GM21619 (cell line): ENCODE data around the gene OR51T1.
"Not testable (repeated sequence)": the region's sequence is repeated elsewhere in the genome, so short reads cannot be mapped to it uniquely, and the experiment has no call there.

Source experiments
- ATAC-seq: cut with Tn5 transposase; IDR thresholded peaks from one replicate; pipeline ENCODE4 v1.9.1; 2021; ENCODE audit not compliant: unreplicated experiment

OR51T1 gene, protein sequence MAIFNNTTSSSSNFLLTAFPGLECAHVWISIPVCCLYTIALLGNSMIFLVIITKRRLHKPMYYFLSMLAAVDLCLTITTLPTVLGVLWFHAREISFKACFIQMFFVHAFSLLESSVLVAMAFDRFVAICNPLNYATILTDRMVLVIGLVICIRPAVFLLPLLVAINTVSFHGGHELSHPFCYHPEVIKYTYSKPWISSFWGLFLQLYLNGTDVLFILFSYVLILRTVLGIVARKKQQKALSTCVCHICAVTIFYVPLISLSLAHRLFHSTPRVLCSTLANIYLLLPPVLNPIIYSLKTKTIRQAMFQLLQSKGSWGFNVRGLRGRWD

DNA sequence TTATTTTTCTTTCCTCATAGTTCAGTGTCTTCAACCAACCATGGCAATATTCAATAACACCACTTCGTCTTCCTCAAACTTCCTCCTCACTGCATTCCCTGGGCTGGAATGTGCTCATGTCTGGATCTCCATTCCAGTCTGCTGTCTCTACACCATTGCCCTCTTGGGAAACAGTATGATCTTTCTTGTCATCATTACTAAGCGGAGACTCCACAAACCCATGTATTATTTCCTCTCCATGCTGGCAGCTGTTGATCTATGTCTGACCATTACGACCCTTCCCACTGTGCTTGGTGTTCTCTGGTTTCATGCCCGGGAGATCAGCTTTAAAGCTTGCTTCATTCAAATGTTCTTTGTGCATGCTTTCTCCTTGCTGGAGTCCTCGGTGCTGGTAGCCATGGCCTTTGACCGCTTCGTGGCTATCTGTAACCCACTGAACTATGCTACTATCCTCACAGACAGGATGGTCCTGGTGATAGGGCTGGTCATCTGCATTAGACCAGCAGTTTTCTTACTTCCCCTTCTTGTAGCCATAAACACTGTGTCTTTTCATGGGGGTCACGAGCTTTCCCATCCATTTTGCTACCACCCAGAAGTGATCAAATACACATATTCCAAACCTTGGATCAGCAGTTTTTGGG is at the start of gene OR51T1:
Gene OR51T1 (plus strand): TSS at position 41 of the 641 bp plus-strand sequence. CDS start 0 bp downstream, at position 41.
- ATAC-seq = no peak

DNA sequence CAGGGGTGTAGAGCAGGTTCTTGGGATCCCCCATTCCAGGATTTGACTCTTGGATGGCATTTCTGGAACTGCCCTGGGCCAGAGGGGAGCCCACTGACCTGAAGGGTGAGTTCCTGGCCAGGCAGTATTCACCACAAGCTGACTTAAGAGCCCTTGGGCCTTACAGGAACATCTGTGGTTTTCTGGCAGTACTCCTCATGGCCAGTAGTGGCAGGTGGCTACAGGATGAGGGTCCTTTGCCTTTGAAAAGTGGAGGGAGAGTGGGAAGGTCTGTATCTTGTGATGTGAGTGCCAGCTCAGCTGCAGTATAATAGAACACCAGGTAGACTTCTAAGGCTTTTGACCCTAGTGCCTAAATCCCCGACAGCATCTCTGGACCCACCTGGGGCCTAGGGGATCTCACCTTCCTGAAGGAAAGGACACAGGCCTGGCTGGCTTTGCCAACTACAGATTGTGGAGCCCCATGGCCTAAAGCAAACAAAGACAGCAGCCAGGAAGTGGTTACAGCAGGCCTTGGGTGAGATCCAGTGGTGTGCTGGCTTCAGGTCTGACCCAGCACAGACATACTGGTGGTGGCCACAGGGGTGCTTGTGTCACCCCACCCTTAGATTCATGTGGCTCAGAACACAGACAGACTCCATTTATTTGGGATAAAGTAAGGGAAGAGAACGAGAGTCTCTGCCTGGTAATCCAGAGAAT is 41.7 kb upstream of the OR51T1 start:
- no peak for ATAC-seq

DNA sequence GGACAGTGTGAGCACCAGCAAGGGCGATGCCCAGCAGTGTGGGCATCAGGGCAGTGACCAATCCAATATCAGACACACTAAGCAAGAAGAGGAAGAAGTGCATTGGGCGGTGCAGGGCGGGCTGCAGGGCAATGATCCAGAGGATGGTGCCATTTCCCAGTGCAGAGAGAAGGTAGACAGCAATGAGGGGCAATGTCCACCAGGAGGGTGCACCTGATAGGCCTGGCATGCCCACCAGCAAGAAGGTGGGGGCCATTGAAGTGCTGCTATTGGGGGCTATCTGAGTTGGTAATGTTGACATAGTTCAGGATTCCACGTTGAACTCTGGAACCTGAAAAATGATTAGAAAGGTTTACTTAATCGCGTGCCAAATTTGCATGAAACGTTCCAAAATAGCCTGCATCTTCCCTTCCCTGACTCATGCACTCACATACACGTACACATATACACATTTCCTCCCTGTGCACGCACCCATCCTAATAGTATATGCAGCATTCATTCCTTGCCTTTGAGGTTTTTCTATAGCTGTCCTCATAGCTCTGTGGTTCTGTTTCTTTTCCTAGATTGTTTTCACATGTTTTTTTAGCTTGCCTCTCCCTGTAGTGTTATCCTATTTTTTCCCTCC is 32.7 kb upstream of the OR51T1 start, which contains the start of gene OR51S1:
Gene OR51S1 (minus strand): TSS at position 301 of the 625 bp plus-strand sequence. CDS start 0 bp downstream, at position 301.
- ATAC-seq = no peak

DNA sequence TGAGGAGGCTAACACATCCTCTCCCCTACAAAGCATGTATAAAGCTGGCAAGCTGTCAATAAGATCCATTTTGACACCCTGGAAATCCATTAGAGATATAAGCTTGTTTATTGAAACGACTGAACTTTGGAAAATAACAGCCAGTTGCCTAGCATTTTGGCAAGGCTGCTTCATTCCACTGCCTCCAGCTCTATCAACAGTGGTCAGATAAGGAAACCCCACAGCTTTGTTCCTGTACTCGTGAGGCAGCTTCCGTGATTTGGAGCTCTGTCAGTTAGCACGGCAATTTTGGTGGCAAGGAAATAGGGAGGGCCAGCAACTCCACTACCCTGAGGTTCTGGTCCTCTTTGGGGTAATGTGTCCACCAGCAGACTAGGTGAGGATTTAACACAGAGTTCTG is 30.7 kb upstream of the OR51T1 start:
- no peak for ATAC-seq

DNA sequence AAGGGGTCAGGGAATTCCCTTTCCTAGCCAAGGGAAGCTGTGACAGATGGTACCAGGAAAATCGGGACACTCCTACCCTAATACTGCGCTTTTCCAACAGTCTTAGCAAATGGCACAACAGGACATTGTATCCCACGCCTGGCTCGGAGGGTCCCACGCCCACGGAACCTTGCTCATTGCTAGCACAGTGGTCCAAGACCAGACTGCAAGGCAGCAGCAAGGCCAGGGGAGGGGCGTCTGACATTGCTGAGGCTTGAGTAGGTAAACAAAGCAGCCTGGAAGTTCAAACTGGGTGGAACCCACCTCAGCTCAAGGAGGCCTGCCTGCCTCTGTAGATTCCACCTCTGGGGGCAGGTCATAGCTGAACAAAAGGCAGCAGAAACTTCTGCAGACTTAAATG is 27.4 kb upstream of the OR51T1 start:
- ATAC-seq = not testable (repeated sequence)

DNA sequence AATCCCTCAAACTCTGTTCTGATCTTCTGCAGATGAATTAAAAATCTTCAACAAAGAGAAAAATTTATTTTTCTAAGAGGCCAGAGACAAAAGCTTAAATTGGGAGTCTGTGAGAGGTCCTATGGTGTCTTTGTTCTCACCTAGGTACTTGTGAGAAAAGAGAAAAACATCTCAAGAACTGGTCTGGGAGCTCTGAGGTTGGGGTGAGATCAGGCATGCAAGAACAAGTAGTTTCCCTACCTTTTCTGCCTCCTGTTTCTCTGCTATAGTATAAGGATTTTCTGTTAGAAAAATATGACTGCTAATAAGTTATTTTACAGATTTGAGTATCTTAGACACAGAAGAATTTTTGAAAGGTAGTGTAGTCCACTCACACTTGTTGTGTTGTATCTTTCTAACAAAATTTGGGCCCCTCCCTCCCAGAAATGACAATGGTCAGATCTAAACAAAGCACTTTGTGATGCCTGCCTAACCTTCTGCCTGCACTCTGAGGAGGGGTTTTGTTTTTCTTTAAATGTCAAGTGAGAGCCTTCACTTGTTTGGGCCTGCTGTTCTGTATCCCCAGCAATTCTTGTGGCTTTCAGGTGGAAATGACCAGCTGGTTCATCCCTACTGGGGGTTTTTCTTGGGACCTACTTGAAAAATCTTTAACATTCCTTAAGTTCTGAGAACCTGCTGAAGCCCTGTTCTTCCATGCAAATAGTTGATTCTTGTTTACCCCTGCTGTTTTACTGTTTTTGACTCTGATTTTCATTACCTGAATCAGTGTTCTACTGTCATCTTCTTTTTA is 19.1 kb upstream of the OR51T1 start:
- no peak for ATAC-seq

DNA sequence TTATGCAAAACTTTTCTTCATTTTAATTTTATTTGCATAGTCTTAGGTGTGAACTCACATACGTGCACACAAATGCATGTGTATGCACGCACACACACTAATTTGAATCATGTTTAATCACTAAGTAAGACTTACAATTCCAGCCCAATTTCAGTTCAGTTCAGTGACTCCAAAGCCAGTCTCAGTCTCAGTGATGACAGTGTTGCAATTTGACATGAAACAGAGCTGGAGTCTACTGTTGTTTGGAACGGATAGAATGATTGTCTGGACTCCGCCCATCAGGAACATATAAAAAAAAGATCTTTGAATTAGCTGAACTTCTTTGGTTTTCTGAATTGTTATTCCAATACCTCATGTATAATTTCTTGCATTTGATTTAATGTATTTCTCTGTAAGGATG is 17.8 kb upstream of the OR51T1 start:
- ATAC-seq = no peak

DNA sequence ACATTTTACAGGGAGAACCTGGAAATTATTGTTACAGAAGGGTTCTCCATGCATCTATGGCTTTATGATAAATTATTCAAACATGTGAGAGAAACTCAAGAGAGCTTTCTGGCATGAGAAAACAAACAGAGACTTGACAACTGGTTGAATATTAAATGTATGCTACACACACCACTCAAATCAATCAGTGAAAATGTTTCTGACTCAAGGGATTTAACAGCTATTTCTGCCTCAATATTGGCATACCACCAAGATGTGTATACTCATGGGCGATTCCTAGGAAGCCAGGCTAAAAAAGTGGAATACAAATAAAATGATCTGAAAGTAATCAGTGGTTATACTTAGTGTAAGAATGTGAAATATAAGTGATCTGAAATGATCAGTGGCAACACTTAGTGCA is 15.8 kb upstream of the OR51T1 start:
- ATAC-seq = no peak

DNA sequence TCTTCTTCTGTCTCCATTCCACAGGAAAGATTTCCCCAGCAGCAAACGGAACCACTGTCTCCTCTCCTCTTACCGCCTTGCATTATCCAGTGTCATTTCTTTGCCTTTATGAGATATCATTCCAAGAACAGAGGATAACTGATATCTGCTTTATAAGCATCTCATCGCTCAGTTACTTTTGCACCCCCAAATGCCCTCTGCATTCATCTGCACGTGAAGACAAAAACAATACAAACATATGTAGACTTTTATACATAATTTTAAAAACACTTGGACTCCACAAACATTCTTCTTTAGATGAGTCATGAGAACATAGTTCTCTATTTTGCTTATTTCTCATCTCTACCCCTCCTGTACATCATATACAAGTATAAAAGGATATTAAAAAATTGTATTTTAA is 512 bp upstream of the OR51T1 start:
- no peak for ATAC-seq

DNA sequence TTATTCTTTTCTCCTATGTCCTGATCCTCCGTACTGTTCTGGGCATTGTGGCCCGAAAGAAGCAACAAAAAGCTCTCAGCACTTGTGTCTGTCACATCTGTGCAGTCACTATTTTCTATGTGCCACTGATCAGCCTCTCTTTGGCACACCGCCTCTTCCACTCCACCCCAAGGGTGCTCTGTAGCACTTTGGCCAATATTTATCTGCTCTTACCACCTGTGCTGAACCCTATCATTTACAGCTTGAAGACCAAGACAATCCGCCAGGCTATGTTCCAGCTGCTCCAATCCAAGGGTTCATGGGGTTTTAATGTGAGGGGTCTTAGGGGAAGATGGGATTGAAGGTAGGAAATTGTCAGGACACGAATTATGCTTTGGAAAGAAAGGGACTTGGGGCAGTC is 843 bp downstream of the OR51T1 start:
- no peak for ATAC-seq

DNA sequence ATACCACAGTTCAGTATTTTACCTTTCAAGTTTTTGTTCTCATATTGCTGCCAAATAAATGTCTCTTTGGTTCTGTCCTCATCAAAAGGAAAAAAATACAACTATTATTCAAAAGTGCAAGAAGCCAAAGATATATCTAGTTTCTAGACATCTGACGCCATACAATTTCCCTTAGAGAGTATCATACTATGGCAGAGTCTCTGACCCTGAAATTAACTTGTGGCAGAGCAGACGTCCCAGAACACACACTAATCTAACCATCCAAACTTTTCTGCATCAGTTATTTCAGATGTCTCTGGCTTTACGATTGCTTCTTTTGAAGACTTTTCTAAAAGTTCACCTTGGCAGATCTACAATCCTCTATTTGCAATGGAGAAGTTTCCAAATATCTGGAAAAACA is 2.7 kb downstream of the OR51T1 start:
- no peak for ATAC-seq

DNA sequence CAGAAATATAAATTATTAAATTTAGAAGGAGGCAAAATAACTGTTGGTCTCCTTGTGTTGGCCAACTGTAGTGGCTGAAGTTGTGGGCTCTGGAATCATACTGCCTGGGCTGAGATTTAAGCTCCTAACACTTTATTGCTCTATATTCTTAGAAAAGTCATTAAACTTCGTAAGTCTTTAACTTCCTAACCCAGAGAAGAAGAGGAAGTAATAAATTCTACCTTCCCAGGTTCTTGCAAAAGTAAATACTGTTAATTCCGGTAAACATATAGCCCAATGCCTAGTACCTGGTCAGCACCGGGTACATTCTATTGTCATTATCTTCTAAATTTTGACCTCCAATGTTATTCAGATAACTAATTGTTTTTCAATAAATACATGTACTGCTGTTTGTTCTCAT is 4.5 kb downstream of the OR51T1 start:
- no peak for ATAC-seq

DNA sequence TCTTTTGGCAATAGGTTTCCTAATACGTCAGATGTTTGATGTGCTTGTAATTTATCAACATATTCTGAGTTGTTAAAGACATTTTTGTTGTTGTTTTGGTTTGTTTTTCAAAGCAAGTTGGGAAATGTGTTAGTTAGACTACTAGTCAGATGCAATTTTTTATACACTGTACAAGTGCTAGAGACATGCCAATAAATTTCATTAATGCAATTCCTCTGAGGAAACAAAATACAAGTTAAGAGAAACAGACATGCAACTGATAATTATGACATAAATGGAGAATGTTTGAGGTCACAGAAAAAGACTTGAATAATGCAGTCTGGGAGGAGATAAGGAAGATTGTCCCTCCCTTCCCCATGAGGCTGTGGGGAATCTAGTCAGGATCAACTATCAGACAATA is 5.9 kb downstream of the OR51T1 start:
- ATAC-seq = no peak

DNA sequence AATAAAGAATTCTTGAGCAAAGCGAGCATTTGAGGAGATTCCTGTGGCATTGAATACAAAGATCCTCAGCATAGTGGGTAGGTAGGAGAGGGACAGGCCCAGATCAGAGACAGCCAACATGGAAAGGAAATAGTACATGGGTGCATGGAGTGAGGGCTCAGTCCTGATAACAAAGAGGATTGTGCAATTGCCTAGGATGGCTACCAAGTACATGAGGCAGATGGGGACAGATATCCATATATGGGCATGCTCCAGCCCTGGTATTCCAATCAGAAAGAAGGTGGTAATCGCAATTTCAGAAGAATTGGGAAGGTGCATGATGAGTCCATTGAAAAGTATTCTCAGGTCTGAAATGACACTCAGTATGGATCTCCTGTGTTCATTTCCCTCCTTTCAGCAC is 8.6 kb downstream of the OR51T1 start:
- ATAC-seq = no peak

DNA sequence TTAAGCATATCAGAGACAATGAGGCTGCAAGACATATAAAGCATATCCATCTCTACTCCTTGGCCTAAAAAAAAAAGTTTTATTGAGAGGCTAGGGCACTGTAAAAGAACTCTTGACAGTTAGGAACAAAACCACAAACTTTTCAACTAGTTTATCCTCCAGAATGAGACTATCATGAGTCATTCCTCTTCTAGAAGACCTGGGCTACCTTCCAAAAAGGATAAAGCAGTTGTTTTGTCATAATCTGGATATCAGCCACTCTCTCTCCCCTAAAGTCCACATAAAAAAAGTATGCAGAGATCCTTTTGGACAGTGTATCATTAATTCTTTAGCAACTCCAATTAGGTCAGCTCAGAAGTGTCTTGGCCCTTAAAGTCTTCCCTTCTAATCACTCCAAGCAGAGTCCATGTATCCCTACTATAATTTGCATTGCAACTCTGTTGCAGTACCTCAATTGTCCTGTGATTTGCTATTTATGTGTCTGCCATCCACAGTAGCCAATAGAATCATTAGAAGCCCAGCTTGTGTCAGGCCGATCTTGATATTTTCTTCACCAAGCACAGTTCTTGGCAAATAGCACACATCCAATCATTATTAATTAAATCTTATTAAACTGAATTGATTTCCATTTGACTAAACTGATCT is 10.4 kb downstream of the OR51T1 start:
- ATAC-seq = no peak

DNA sequence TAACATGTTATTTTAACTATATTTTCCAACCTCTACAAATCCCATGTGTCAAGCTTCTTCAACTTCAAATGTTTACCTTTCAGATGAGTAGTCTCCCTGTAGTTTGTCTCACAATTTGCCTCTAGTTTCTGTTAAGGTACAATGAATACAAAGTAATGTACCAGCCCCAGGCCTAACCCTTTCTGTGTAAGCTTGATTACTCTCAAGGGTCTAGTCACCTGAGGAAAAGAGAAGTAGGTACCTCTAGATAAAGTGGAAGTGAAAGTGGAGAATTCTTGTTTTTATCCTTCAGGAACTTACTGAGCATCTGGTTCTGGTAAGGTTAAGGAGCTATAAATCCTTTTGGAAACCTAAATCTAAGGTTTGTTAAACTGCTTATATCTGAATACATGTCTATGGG is 21.8 kb downstream of the OR51T1 start, which contains the start of gene OR51A7:
Gene OR51A7 (plus strand): TSS at position 300 of the 400 bp plus-strand sequence. CDS start 3,587 bp downstream, outside the sequence.
- no peak for ATAC-seq

DNA sequence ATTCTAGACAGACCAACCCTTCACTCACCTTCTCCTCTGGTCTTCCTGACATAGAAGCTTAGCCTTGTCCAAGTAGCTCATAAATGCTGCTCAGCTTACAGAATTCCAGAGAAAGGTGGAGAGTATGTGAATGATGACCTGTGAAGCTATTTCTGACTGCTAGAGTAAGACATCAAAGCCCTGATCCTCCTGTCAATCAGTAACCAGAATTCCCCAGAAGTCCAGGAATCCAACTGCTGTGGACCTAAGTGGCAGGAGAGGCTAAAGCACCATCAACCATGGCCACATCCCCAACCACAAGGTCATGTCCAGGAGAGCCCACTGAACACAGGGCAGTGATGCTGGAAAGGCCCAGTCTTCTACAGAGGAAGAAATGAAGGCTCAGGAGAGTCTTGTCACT is 34.9 kb downstream of the OR51T1 start:
- ATAC-seq = no peak

DNA sequence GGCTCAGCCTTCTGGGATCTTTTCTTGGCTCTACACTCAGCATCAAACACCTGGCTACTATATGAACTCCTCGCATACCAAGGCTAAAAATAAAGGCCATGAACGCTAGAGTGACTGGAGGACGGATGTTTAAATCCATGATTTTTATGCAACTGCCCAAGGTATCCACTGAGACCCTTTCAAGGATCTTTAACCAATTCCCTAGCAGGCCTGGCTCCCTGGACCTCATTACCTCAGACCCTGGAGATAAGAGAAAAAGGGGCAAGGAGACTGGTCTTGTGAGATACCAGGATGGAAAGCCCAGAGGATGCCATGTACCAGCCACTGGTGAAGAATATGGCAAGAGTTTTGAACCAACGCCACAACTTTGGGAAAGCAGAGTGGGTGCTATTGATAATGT is 37.5 kb downstream of the OR51T1 start, which contains the start of gene OR51G2:
Gene OR51G2 (minus strand): TSS at position 101 of the 400 bp plus-strand sequence. CDS start 3,687 bp downstream, outside the sequence.
- no peak for ATAC-seq

DNA sequence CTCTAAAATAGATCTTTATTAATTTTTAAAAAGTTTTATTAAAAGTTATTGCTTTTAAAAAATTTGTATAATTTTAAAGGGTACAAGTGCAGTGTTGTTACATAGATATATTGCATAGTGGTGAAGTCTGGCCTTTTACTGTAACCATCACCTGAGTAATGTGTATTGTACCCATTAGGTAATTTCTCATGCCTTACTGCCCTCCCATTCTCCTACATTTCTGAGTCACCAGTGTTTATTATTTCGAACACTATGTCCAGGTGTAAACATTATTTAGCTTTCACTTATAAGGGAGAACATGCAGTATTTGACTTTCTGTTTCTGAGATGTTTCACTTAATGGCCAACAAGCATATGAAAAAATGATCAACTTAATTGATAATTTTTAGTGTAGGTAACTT is 40.1 kb downstream of the OR51T1 start:
- ATAC-seq = no peak

DNA sequence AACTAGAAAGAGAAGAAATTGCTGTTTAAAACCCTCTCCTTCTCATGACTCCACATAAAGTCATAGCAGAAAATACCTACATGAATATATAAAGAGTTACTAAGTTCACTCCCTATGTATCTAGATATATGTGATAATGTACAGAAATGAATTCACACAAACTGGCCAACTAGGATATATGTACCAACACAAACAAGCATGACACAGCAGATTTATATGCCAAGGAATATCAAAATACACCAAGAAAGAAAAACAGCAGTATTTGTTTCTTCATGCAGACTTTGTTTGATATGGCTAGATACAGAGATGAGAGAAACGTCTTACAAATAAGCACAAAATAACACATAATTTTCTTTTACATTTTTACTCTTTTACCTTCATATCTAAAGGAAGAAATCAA is 40.6 kb downstream of the OR51T1 start:
- no peak for ATAC-seq
